ENCODE results near the gene ERC1.

Gene ERC1

GRCh38 chr12:1305063-1305434 lies 314.0 kb downstream of the ERC1 start:
- H3K36me3 ChIP-seq (ENCODE audit: control insufficient read depth, low read length) = no peaks in the 10 kb centered on the region
- no peaks in the 10 kb centered on the region for H3K9me3 ChIP-seq (ENCODE audit: control insufficient read depth, insufficient read depth, low read length)
- H3K27ac ChIP-seq (ENCODE audit: low read depth, low read length) = no peak overlapping the region
- H3K4me1 ChIP-seq (ENCODE audit: control insufficient read depth, low read length) = no peaks in the 10 kb centered on the region
- H3K4me3 ChIP-seq (ENCODE audit: low read length) = no peak overlapping the region
- H3F3A ChIP-seq (ENCODE audit: control insufficient read depth, insufficient read depth) = no peaks in the 10 kb centered on the region
- H3K9me2 ChIP-seq (replicated peaks; ENCODE audit: control insufficient read depth, low read length) = no peaks in the 10 kb centered on the region
- H4K20me1 ChIP-seq (ENCODE audit: control insufficient read depth, insufficient read depth, low read depth, low read length) = no peaks in the 10 kb centered on the region
- no peaks in the 10 kb centered on the region for H3K27me3 ChIP-seq (ENCODE audit: control insufficient read depth, low read length)
- TF ChIP-seq EZH2phosphoT487 (IDR thresholded peaks at IDR 0.05; ENCODE audit: borderline replicate concordance, low read length) (no peak), CTCF (IDR thresholded peaks at IDR 0.05; ENCODE audit: low read depth, low read length, poor library complexity, severe bottlenecking) (no peak)
- no peak overlapping the region for H3K4me2 ChIP-seq (ENCODE audit: low read length)
- no peaks in the 10 kb centered on the region for H3K79me2 ChIP-seq (ENCODE audit: control insufficient read depth, low read length)

DNA sequence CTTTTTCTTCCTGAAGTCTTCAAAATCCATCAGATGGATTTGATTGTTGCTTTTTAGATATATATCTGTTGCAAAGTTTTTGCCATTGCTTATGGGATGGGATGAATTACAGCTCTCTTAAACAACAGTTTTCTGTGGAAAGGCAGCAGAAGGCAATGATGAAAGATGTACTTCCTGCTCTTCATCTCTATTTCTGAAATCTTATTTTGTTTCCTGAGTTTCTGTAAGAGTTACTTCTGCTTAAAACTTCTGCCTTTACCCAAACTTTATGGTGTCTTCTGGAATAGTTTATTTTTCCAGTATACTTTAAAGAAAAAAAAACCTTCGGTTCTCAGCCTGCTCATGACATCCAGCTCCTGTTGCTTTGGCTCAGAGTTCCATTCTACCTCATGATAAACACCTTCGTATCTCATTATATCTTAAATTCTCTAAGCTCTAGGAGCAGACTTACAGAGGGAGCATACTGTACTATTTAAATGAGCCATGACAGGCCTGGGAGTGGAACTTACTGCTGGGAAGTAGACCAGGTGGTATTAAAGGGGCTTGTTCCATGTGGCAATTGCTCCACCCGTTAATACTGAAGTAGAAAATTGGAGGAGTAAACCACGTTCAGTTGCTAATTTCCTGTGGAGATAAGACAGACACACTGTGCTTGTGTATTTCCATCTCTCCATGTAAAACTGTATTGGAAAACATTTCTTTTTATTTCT lies 314.9 kb downstream of the ERC1 start:
- Histone ChIP-seq H4K20me1 (ENCODE audit: control insufficient read depth, insufficient read depth, low read depth, low read length) (no peaks in the 10 kb centered on the region), H3K27me3 (ENCODE audit: control insufficient read depth, low read length) (no peaks in the 10 kb centered on the region), H3K36me3 (ENCODE audit: control insufficient read depth, low read length) (no peaks in the 10 kb centered on the region), H3K4me3 (ENCODE audit: low read length) (no peak overlapping the region), H3K27ac (ENCODE audit: low read depth, low read length) (no peak overlapping the region), H3K4me2 (ENCODE audit: low read length) (no peak overlapping the region), H3K9me3 (ENCODE audit: control insufficient read depth, insufficient read depth, low read length) (no peaks in the 10 kb centered on the region), H3K79me2 (ENCODE audit: control insufficient read depth, low read length) (no peaks in the 10 kb centered on the region), H3K9me2 (replicated peaks; ENCODE audit: control insufficient read depth, low read length) (no peaks in the 10 kb centered on the region), H3F3A (ENCODE audit: control insufficient read depth, insufficient read depth) (no peaks in the 10 kb centered on the region), H3K4me1 (ENCODE audit: control insufficient read depth, low read length) (no peaks in the 10 kb centered on the region)
- TF ChIP-seq EZH2phosphoT487 (IDR thresholded peaks at IDR 0.05; ENCODE audit: borderline replicate concordance, low read length) (no peak), CTCF (IDR thresholded peaks at IDR 0.05; ENCODE audit: low read depth, low read length, poor library complexity, severe bottlenecking) (no peak)

DNA sequence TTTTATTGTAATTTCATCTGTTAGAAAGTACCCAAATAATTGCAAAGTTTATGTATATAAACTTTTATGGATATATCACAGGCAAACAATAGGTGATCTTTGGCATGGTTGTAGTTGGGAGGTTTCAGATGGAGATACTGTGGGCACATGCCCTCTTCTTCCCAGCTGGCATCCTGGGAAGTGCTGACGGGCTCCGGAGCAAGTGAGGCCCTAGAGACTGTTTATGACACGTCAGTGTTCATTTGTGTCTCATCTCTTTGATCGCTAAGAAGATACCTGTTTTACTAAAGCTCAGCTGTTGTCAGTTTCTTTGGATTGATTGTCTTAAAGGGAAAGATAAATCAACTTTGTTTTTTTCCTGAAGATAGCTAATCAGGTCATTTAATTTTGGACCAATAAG lies 315.8 kb downstream of the ERC1 start:
- H3K79me2 ChIP-seq (ENCODE audit: control insufficient read depth, low read length) = no peaks in the 10 kb centered on the region
- H3K4me1 ChIP-seq (ENCODE audit: control insufficient read depth, low read length) = no peaks in the 10 kb centered on the region
- H3K27me3 ChIP-seq (ENCODE audit: control insufficient read depth, low read length) = no peaks in the 10 kb centered on the region
- H3K9me3 ChIP-seq (ENCODE audit: control insufficient read depth, insufficient read depth, low read length) = no peaks in the 10 kb centered on the region
- no peak overlapping the region for H3K27ac ChIP-seq (ENCODE audit: low read depth, low read length)
- H3K4me2 ChIP-seq (ENCODE audit: low read length) = no peak overlapping the region
- H3K9me2 ChIP-seq (replicated peaks; ENCODE audit: control insufficient read depth, low read length) = no peaks in the 10 kb centered on the region
- no peaks in the 10 kb centered on the region for H3K36me3 ChIP-seq (ENCODE audit: control insufficient read depth, low read length)
- TF ChIP-seq CTCF (IDR thresholded peaks at IDR 0.05; ENCODE audit: low read depth, low read length, poor library complexity, severe bottlenecking) (no peak), EZH2phosphoT487 (IDR thresholded peaks at IDR 0.05; ENCODE audit: borderline replicate concordance, low read length) (no peak)
- H3K4me3 ChIP-seq (ENCODE audit: low read length) = no peak overlapping the region
- H3F3A ChIP-seq (ENCODE audit: control insufficient read depth, insufficient read depth) = no peaks in the 10 kb centered on the region
- no peaks in the 10 kb centered on the region for H4K20me1 ChIP-seq (ENCODE audit: control insufficient read depth, insufficient read depth, low read depth, low read length)

All from DOHH2 (cell line).